HG02970 (cell line): ENCODE measurements around the gene ATP6AP2.
"Not testable (repeated sequence)": the region's sequence is repeated elsewhere in the genome, so short reads cannot be mapped to it uniquely, and the experiment has no call there.

Experiments used
- ATAC-seq: cut with Tn5 transposase; IDR thresholded peaks from one replicate; pipeline ENCODE4 v1.9.1; 2021; ENCODE audit warnings: mild to moderate bottlenecking, moderate library complexity, moderate number of reproducible peaks; ENCODE audit not compliant: unreplicated experiment, low FRiP score

Gene ATP6AP2

DNA sequence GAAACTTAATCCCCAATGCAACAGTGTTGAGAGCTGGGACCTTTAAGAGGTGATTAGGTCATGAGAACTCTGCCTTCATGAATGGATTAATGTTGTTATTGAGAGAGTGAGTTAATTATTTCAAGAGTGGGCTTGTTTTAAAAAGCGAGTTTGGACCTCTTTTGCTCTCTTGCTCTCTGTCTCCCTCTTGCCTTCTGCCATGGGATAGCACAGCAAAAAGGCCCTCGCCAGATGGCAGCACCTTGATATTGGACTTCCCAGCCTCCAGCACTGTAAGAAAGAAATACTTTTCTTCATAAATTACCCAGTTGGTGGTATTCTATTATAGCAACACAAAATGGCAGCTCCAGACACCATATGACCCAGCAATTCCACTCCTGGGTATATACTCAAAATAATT, 7.0 kb upstream of the ATP6AP2 start:
- ATAC-seq = no peak

- not testable (repeated sequence) for ATAC-seq
These were observed 5.4 kb upstream of the ATP6AP2 start for GRCh38 chrX:40575411-40575810.

- no peak for ATAC-seq
These were observed 4.5 kb upstream of the ATP6AP2 start for GRCh38 chrX:40576291-40576690.

GRCh38 chrX:40578039-40578695, 2.6 kb upstream of the ATP6AP2 start:
- no peak for ATAC-seq

DNA sequence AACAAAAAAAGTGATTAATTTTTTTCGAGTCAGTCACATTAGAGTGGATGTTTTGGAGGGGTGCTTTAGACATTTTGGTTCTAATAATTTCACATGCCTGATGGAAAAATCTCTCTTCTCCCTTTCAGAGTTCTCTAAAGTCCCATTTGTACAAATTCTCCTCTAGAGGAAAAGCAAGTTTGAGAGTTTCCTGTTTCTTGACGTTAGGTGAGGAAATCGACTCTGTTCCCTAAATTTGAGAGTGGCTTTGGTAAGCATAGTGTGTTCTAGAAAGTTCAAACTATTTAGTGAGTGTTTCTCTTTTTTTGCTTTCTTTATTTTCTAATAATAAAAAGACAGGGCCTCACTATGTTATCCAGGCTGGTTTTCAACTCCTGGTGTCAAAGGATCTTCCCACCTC, 1.6 kb upstream of the ATP6AP2 start:
- no peak for ATAC-seq

DNA sequence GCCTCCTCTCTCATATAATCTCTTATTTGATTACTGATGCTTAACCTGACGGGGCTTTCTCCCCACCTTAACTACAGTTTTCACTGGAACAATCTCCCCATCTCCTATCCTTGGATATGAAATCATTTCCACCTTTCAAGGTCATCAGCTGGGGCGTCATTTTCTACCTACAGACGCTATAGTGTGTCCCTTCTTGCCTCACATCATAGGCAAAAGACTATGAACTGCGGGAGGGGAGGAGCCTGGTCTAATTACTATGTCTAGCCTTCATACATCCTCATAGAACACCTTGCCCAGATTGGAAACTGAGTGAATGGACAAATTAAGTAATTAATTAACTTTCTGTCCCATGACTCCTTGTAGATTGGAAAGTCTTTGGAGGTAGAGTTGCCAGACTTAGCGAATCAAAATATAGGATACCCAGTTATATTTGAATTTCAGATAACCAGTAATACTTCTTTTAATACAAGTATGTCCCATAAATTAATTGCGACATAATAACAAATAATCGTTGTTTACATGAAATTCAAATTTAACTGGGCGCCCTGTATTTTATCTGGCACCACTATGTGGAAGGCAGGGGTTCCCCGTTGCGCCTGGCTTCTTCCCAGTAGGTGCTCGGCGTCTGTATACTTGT, 752 bp upstream of the ATP6AP2 start:
- no peak for ATAC-seq

GRCh38 chrX:40581336-40581920, 658 bp downstream of the ATP6AP2 start:
- ATAC-seq = no peak

GRCh38 chrX:40582178-40582577, 1.4 kb downstream of the ATP6AP2 start:
- ATAC-seq = not testable (repeated sequence)

DNA sequence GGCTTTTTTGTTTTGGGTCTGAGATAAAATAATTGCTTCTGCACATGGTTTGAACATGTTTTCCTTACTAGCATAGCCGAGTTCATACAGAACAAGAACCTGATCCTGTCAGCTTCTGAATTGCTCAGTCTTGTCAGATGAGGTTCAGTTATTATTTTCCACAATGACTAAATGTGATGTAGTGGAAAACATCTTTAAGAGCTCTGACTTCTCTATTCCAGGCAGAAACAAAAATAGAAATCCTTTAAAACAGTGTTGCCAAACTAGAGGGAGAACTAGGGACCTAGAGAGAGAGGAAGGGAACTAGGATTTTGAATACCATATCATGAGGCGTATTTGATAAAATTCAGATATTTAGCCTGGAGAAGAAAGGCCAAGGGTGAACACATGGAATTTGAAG, 2.0 kb downstream of the ATP6AP2 start:
- ATAC-seq = no peak

GRCh38 chrX:40587623-40588022, 6.9 kb downstream of the ATP6AP2 start:
- ATAC-seq = not testable (repeated sequence)

GRCh38 chrX:40589616-40590321, 9.0 kb downstream of the ATP6AP2 start:
- not testable (repeated sequence) for ATAC-seq

- ATAC-seq = no peak
These were observed 22.7 kb downstream of the ATP6AP2 start for GRCh38 chrX:40603446-40603845.

DNA sequence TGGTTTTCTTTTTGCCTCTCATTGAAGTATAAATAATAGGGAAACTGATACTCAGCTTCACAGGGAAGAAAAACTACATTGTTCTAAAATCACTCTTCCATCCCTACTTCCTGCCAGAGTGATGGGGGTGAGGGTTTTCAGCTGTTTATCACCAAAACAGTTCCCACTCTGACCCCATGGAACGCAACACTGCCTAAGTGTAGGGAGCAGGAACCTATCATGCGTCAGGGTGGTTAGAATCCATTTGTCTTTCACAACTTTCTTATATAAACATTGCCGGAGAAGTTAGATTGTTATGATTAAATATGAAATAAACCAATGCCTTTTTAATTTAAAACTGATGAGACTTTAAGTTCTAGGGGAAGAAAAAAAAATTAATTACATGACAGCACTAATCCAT, 26.6 kb downstream of the ATP6AP2 start:
- no peak for ATAC-seq

- no peak for ATAC-seq
These were observed 31.7 kb downstream of the ATP6AP2 start for GRCh38 chrX:40612511-40612910.

- no peak for ATAC-seq
These were observed 35.2 kb downstream of the ATP6AP2 start for GRCh38 chrX:40615976-40616375.

GRCh38 chrX:40617566-40617965, 36.8 kb downstream of the ATP6AP2 start:
- ATAC-seq = no peak

- no peak for ATAC-seq
These were observed 41.8 kb downstream of the ATP6AP2 start for GRCh38 chrX:40622479-40623138.

GRCh38 chrX:40623139-40623536, 42.4 kb downstream of the ATP6AP2 start, which contains the start of gene MPC1L:
MPC1L (plus strand) TSS chrX:40623428; CDS start chrX:40623566, 138 bp downstream.
- ATAC-seq = no peak

DNA sequence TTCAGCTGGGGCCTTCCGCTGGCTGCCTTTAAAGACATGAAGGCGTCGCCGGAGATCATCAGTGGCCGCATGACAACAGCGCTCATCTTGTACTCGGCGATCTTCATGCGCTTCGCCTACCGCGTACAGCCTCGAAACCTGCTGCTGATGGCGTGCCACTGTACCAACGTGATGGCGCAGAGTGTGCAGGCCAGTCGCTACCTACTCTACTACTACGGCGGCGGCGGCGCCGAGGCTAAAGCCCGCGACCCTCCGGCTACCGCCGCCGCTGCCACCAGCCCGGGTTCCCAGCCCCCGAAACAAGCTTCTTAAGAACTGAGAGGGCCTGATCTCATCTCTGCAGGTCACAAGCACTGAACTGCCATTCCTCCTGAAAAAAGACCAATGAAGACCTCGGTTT, 42.9 kb downstream of the ATP6AP2 start:
- no peak for ATAC-seq

GRCh38 chrX:40625294-40625693, 44.5 kb downstream of the ATP6AP2 start:
- no peak for ATAC-seq

- no peak for ATAC-seq
These were observed 47.7 kb downstream of the ATP6AP2 start for GRCh38 chrX:40628506-40628905.
